K562 (cell line): ENCODE measurements around the gene ABCF2. TPM values are rescaled to one million over a fixed set of nuclear protein-coding genes. Genes with fewer than 3 reads are reported as not detected.

ENCODE experiments used
- BHLHE40 ChIP-seq: IDR thresholded peaks from 2 replicates; pipeline ENCODE4 v1.6.1; 2011; ENCODE audit warnings: low read length, improper control_type of control experiment
- CBFB ChIP-seq: sonication (generic); formaldehyde crosslinking; IDR thresholded peaks from 2 replicates; pipeline ENCODE4 v1.4.0; 2020; ENCODE audit warnings: mild to moderate bottlenecking, missing genetic modification reagents
- CC2D1A ChIP-seq: fragments of 450-650 bp; IDR thresholded peaks from 2 replicates; pipeline ENCODE4 v1.6.1; 2017; ENCODE audit warnings: mild to moderate bottlenecking
- CTBP1 ChIP-seq: fragments of 450-650 bp; IDR thresholded peaks from 2 replicates; pipeline ENCODE4 v1.6.1; 2016; ENCODE audit warnings: borderline replicate concordance
- DDX20 ChIP-seq: fragments of 450-650 bp; IDR thresholded peaks from 2 replicates; pipeline ENCODE4 v1.6.1; 2016; ENCODE audit warnings: missing genetic modification characterization, low read depth, mild to moderate bottlenecking, missing compliant biosample characterization, moderate library complexity
- ELF1 ChIP-seq: fragments of 200-800 bp; sonication (Bioruptor generic); IDR thresholded peaks from 2 replicates; pipeline ENCODE4 v1.6.1; 2016; ENCODE audit warnings: missing genetic modification characterization, missing compliant biosample characterization
- FOXA3 ChIP-seq, 2 experiments: fragments of 450-650 bp in 1 of 2; sonication (generic) in 1 of 2; formaldehyde crosslinking; IDR thresholded peaks in 1 of 2; conservative IDR thresholded peaks in 1 of 2; 2 replicates each; pipeline versions ENCODE4 v1.4.0 to v1.8.0; 2020 to 2022; ENCODE audit warnings: mild to moderate bottlenecking in 2 of 2, missing genetic modification reagents in 1 of 2
- HNRNPUL1 ChIP-seq: fragments of 200-400 bp; formaldehyde crosslinking; IDR thresholded peaks from 2 replicates; pipeline ENCODE4 v1.6.1; 2017; ENCODE audit warnings: low read length
- IFI16 ChIP-seq: fragments of 250-450 bp; sonication (Bioruptor Pico); IDR thresholded peaks from 2 replicates; pipeline ENCODE4 v2.1.2; 2022; ENCODE audit warnings: mild to moderate bottlenecking, inconsistent platforms
- KAT2B ChIP-seq: IDR thresholded peaks from one replicate; pipeline ENCODE4 v1.6.1; 2012; ENCODE audit warnings: low read depth, mild to moderate bottlenecking, control low read depth, inconsistent platforms, low read length, moderate library complexity
- LCOR ChIP-seq: sonication (generic); formaldehyde crosslinking; IDR thresholded peaks from 2 replicates; pipeline ENCODE4 v1.8.0; 2022; ENCODE audit warnings: mild to moderate bottlenecking, missing genetic modification reagents
- LEF1 ChIP-seq: fragments of 450-650 bp; IDR thresholded peaks from 2 replicates; pipeline ENCODE4 v1.6.1; 2016; ENCODE audit warnings: mild to moderate bottlenecking
- MCM7 ChIP-seq, 2 experiments: fragments of 450-650 bp; IDR thresholded peaks; 2 replicates each; pipeline ENCODE4 v1.6.1; 2016 to 2018
- MIER1 ChIP-seq: fragments of 450-650 bp; IDR thresholded peaks from 2 replicates; pipeline ENCODE4 v1.6.1; 2016; ENCODE audit warnings: antibody characterized with exemption, mild to moderate bottlenecking, low read depth
- MYNN ChIP-seq, 2 experiments: sonication (generic); formaldehyde crosslinking in 1 of 2; IDR thresholded peaks; 2 replicates each; pipeline versions ENCODE4 v1.5.0 to v1.6.1; 2016 to 2020; ENCODE audit warnings: antibody characterized with exemption in 1 of 2, missing genetic modification reagents in 1 of 2
- NBN ChIP-seq: fragments of 450-650 bp; IDR thresholded peaks from 2 replicates; pipeline ENCODE4 v1.6.1; 2016; ENCODE audit warnings: low read depth, mild to moderate bottlenecking
- POLR2AphosphoS5 ChIP-seq: IDR thresholded peaks from 2 replicates; pipeline ENCODE4 v1.6.1; 2011; ENCODE audit warnings: mild to moderate bottlenecking, low read depth, low read length, moderate library complexity; ENCODE audit not compliant: control insufficient read depth, insufficient read depth
- PRMT5 ChIP-seq: sonication (generic); formaldehyde crosslinking; IDR thresholded peaks from 2 replicates; pipeline ENCODE4 v1.5.0; 2020; ENCODE audit warnings: missing genetic modification reagents
- SREBF1 ChIP-seq: fragments of 150-350 bp; IDR thresholded peaks from 2 replicates; pipeline ENCODE4 v1.6.1; 2014; ENCODE audit warnings: antibody characterized with exemption, low read depth, low read length, borderline replicate concordance
- SRF ChIP-seq, 2 experiments: fragments of 250-450, 450-650 bp in 1 of 2; sonication (Bioruptor Pico) in 1 of 2; sonication (generic) in 1 of 2; formaldehyde crosslinking; IDR thresholded peaks; 2 replicates each; pipeline versions ENCODE4 v1.5.0 to v1.5.1; 2020 to 2022; ENCODE audit warnings: mild to moderate bottlenecking in 1 of 2, missing genetic modification reagents in 1 of 2
- TARDBP ChIP-seq: fragments of 450-650 bp; IDR thresholded peaks from 2 replicates; pipeline ENCODE4 v1.6.1; 2016
- YBX1 ChIP-seq: fragments of 450-650 bp; IDR thresholded peaks from 2 replicates; pipeline ENCODE4 v1.7.1; 2016; ENCODE audit warnings: mild to moderate bottlenecking
- ZKSCAN3 ChIP-seq: fragments of 250-450 bp; sonication (Bioruptor Pico); IDR thresholded peaks from 2 replicates; pipeline ENCODE4 v1.4.0; 2020
- ZNF583 ChIP-seq: fragments of 250-450 bp; sonication (Bioruptor Pico); IDR thresholded peaks from 2 replicates; pipeline ENCODE4 v1.4.0; 2020
- polyA plus RNA-seq, 8 experiments: library from polyadenylated mRNA; depleted of rRNA in 4 of 8; stranded (reverse) in 5 of 8; unstranded in 3 of 8; fragments of >200 nt; fragmentation: Nextera tagmentation in 2 of 8; fragmentation: Illumina TruSeq in 1 of 8; extraction: Ambion mirVana in 2 of 8; extraction: Trizol in 1 of 8; gene quantifications; 2 replicates each; pipeline versions ENCODE4 v1.2.1 to v1.2.3, GENCODE V29; 2011 to 2014; ENCODE audit warnings: inconsistent platforms in 1 of 8, missing spikeins in 1 of 8
- total RNA-seq, 7 experiments: library from RNA; depleted of rRNA in 6 of 7; stranded (reverse); fragments of >200 nt in 6 of 7; fragmentation: Illumina TruSeq in 2 of 7; extraction: Trizol in 2 of 7; gene quantifications; 2 replicates each; pipeline versions ENCODE4 v1.2.1 to v1.2.3, GENCODE V29; 2011 to 2021; ENCODE audit warnings: low replicate concordance in 1 of 7
- TF ChIP-seq, protein P1 (sequence below): fragments of 250-450 bp; sonication (Bioruptor Pico); IDR thresholded peaks from 2 replicates; pipeline ENCODE4 v1.8.0; 2021; ENCODE audit warnings: borderline replicate concordance, mild to moderate bottlenecking, moderate library complexity; ENCODE audit not compliant: poor library complexity, severe bottlenecking
- TF ChIP-seq, protein P2 (sequence below): fragments of 250-450 bp; sonication (Bioruptor Pico); IDR thresholded peaks from 2 replicates; pipeline ENCODE4 v1.8.0; 2022; ENCODE audit warnings: inconsistent platforms
- TF ChIP-seq, protein P3 (sequence below): sonication (generic); formaldehyde crosslinking; IDR thresholded peaks from 2 replicates; pipeline ENCODE4 v1.8.1; 2022; ENCODE audit warnings: missing genetic modification reagents

Gene ABCF2
- total and polyA plus RNA-seq, 9 of the 15 experiments (the other 6 are each of a cell fraction or from before 2014, with no cell fraction given): 62.1 to 224 (median 113) TPM

DNA sequence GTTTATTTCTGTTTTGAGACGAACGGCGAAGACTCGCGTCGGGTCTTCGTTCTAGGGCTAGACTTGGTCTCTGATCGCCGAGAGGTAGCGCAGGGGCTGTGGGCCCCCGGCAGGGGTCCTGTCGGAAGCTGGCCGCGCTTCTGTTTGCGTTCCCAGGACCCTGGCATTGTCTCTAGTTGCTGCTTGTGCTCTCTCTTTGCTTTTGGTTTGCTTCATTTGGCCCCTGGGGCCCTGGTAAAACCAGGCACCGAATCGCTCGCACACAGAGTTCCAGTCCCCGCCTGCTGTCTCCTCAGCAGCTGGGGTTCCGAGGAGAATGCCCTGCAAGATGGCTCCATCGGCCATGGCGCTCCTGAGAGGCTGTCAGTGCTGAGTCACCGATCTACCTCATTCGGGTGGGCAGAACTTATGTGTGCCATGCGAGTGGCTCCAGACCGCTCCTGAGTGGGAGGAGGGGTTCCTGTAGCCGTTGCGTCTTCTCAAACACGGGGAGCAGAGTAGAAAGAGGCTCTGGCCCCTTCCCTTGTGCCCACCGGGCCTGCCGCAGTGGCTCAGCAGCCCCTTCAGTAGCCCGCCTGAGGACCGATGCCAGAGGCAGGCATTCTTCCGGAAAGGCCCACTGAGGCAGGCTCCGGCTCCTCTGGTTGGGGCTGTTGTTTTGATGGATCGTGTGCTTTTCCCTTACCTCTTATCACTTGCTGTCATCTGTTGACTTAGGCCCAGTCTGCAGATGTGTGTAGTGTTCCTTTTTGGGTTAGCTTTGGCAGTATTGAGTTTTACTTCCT lies 6.1 kb upstream of the ABCF2 start (continued):
- TF ChIP-seq, protein P1, sequence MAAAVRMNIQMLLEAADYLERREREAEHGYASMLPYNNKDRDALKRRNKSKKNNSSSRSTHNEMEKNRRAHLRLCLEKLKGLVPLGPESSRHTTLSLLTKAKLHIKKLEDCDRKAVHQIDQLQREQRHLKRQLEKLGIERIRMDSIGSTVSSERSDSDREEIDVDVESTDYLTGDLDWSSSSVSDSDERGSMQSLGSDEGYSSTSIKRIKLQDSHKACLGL: no peak
- TF ChIP-seq CC2D1A: no peak
- TF ChIP-seq, protein P2, sequence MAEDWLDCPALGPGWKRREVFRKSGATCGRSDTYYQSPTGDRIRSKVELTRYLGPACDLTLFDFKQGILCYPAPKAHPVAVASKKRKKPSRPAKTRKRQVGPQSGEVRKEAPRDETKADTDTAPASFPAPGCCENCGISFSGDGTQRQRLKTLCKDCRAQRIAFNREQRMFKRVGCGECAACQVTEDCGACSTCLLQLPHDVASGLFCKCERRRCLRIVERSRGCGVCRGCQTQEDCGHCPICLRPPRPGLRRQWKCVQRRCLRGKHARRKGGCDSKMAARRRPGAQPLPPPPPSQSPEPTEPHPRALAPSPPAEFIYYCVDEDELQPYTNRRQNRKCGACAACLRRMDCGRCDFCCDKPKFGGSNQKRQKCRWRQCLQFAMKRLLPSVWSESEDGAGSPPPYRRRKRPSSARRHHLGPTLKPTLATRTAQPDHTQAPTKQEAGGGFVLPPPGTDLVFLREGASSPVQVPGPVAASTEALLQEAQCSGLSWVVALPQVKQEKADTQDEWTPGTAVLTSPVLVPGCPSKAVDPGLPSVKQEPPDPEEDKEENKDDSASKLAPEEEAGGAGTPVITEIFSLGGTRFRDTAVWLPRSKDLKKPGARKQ (CRISPR knock-in tag): no peak
- TF ChIP-seq CBFB (CRISPR knock-in tag): 0 out of 2 replicates have a peak, but pooled peaks have one; percentile 2
- TF ChIP-seq SRF (CRISPR knock-in tag; IDR thresholded peaks at IDR 0.05): 0 out of 4 replicates have a peak, but pooled peaks of 1 of the 2 experiments have one; percentile 22
- TF ChIP-seq NBN: 0 out of 2 replicates have a peak, but pooled peaks have one; percentile 53
- TF ChIP-seq BHLHE40: peak; percentile 38; the same call in 1 of the 2 replicates
- peak; percentile 77 for TF ChIP-seq CTBP1
- no peak for TF ChIP-seq DDX20 (tag)
- TF ChIP-seq LCOR (CRISPR knock-in tag): no peak
- TF ChIP-seq MYNN (IDR thresholded peaks at IDR 0.05): 0 out of 2 replicates have a peak, but pooled peaks have one; percentile 2
- no peak for TF ChIP-seq MYNN (CRISPR knock-in tag; IDR thresholded peaks at IDR 0.05)
- TF ChIP-seq FOXA3 (CRISPR knock-in tag; conservative IDR thresholded peaks at IDR 0.05 in 1 of 2, IDR thresholded peaks at IDR 0.05 in 1 of 2): peak in 1 of 2 experiments; percentile 84; a peak in 2 of 4 replicates
- no peak for TF ChIP-seq ZKSCAN3 (CRISPR knock-in tag)
- no peak for TF ChIP-seq HNRNPUL1
- TF ChIP-seq, protein P3, sequence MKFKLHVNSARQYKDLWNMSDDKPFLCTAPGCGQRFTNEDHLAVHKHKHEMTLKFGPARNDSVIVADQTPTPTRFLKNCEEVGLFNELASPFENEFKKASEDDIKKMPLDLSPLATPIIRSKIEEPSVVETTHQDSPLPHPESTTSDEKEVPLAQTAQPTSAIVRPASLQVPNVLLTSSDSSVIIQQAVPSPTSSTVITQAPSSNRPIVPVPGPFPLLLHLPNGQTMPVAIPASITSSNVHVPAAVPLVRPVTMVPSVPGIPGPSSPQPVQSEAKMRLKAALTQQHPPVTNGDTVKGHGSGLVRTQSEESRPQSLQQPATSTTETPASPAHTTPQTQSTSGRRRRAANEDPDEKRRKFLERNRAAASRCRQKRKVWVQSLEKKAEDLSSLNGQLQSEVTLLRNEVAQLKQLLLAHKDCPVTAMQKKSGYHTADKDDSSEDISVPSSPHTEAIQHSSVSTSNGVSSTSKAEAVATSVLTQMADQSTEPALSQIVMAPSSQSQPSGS: no peak
- TF ChIP-seq POLR2AphosphoS5: peak; percentile 29; the same call in 1 of the 2 replicates
- TF ChIP-seq KAT2B: no peak
- TF ChIP-seq PRMT5 (CRISPR knock-in tag): peak; percentile 30; the same call in 1 of the 2 replicates
- no peak for TF ChIP-seq SREBF1
- 0 out of 2 replicates have a peak, but pooled peaks have one; percentile 49 for TF ChIP-seq ZNF583 (CRISPR knock-in tag)
- TF ChIP-seq TARDBP: no peak
- TF ChIP-seq LEF1: no peak
- no peak for TF ChIP-seq IFI16 (CRISPR knock-in tag)
- no peak for TF ChIP-seq YBX1
- no peak for TF ChIP-seq MIER1
- TF ChIP-seq ELF1 (tag): no peak
- no peak for TF ChIP-seq MCM7 (IDR thresholded peaks at IDR 0.05)
